ENCODE data around the gene USP3. TPM values are rescaled to one million over a fixed set of nuclear protein-coding genes. Genes with fewer than 3 reads are reported as not detected.

The USP3 gene
- total and polyA plus RNA-seq, 2 donors (not counting 1 experiment from before 2014, with no cell fraction given): 21.3 to 55.5 TPM

GRCh38 chr15:63480441-63480821 lies 24.0 kb upstream of the USP3 start:
- no peak for TF ChIP-seq CTCF (conservative IDR thresholded peaks at IDR 0.05 in 1 of 2, IDR thresholded peaks at IDR 0.05 in 1 of 2; ENCODE audit: low read depth in 1 of 2, low read length in 2 of 2)
- no peak for TF ChIP-seq EZH2 (IDR thresholded peaks at IDR 0.05; ENCODE audit: low read length, missing control alignments)
- no peak for DNase-seq (ENCODE audit: low read depth in 2 of 2)
- H3K4me3 ChIP-seq (replicated peaks in 1 of 4; ENCODE audit: control extremely low read depth in 1 of 4, insufficient read depth in 1 of 4, low read depth in 3 of 4, low read length in 4 of 4): no peak overlapping the region
- no peaks in the 10 kb centered on the region for H3K79me2 ChIP-seq (ENCODE audit: control insufficient read depth, insufficient read depth, low read length)
- H2AFZ ChIP-seq (ENCODE audit: low read length): no peak overlapping the region
- H3K4me2 ChIP-seq (ENCODE audit: extremely low read depth, insufficient read depth, low read length): no peak overlapping the region
- H3K9ac ChIP-seq (ENCODE audit: insufficient read depth, low read length): no peak overlapping the region
- no peaks in the 10 kb centered on the region for H3K27me3 ChIP-seq (ENCODE audit: control insufficient read depth, insufficient read depth, low read length)
- no peaks in the 10 kb centered on the region for H4K20me1 ChIP-seq (ENCODE audit: control insufficient read depth, extremely low read depth, insufficient read depth, low read length)
- no peaks in the 10 kb centered on the region for H3K36me3 ChIP-seq (ENCODE audit: control insufficient read depth, insufficient read depth, low read length)
- H3K4me1 ChIP-seq (ENCODE audit: control insufficient read depth, extremely low read depth, insufficient read depth, low read length): peaks cover 36% of the 10 kb centered on the region
- H3K9me3 ChIP-seq (ENCODE audit: control insufficient read depth, insufficient read depth, low read depth, low read length): no peaks in the 10 kb centered on the region
- peak overlapping the region; percentile 36 for H3K27ac ChIP-seq (ENCODE audit: insufficient read depth, low read length)

GRCh38 chr15:63481105-63481810 lies 23.1 kb upstream of the USP3 start:
- Histone ChIP-seq H3K27ac (ENCODE audit: insufficient read depth, low read length) (no peak overlapping the region), H3K79me2 (ENCODE audit: control insufficient read depth, insufficient read depth, low read length) (no peaks in the 10 kb centered on the region), H3K27me3 (ENCODE audit: control insufficient read depth, insufficient read depth, low read length) (no peaks in the 10 kb centered on the region), H3K4me1 (ENCODE audit: control insufficient read depth, extremely low read depth, insufficient read depth, low read length) (peaks cover 31% of the 10 kb centered on the region), H3K36me3 (ENCODE audit: control insufficient read depth, insufficient read depth, low read length) (no peaks in the 10 kb centered on the region), H3K4me3 (replicated peaks in 1 of 4; ENCODE audit: control extremely low read depth in 1 of 4, insufficient read depth in 1 of 4, low read depth in 3 of 4, low read length in 4 of 4) (no peak overlapping the region), H3K9ac (ENCODE audit: insufficient read depth, low read length) (no peak overlapping the region), H3K4me2 (ENCODE audit: extremely low read depth, insufficient read depth, low read length) (no peak overlapping the region), H2AFZ (ENCODE audit: low read length) (no peak overlapping the region), H4K20me1 (ENCODE audit: control insufficient read depth, extremely low read depth, insufficient read depth, low read length) (no peaks in the 10 kb centered on the region), H3K9me3 (ENCODE audit: control insufficient read depth, insufficient read depth, low read depth, low read length) (no peaks in the 10 kb centered on the region)
- TF ChIP-seq CTCF (conservative IDR thresholded peaks at IDR 0.05 in 1 of 2, IDR thresholded peaks at IDR 0.05 in 1 of 2; ENCODE audit: low read depth in 1 of 2, low read length in 2 of 2) (no peak), EZH2 (IDR thresholded peaks at IDR 0.05; ENCODE audit: low read length, missing control alignments) (no peak)
- DNase-seq (ENCODE audit: low read depth in 2 of 2): no peak

- no peak overlapping the region for H2AFZ ChIP-seq (ENCODE audit: low read length)
- no peak overlapping the region for H3K4me2 ChIP-seq (ENCODE audit: extremely low read depth, insufficient read depth, low read length)
- H3K9ac ChIP-seq (ENCODE audit: insufficient read depth, low read length): no peak overlapping the region
- H4K20me1 ChIP-seq (ENCODE audit: control insufficient read depth, extremely low read depth, insufficient read depth, low read length): no peaks in the 10 kb centered on the region
- no peak overlapping the region for H3K27ac ChIP-seq (ENCODE audit: insufficient read depth, low read length)
- H3K27me3 ChIP-seq (ENCODE audit: control insufficient read depth, insufficient read depth, low read length): no peaks in the 10 kb centered on the region
- H3K4me1 ChIP-seq (ENCODE audit: control insufficient read depth, extremely low read depth, insufficient read depth, low read length): peaks cover 24% of the 10 kb centered on the region
- DNase-seq (ENCODE audit: low read depth in 2 of 2): no peak
- H3K36me3 ChIP-seq (ENCODE audit: control insufficient read depth, insufficient read depth, low read length): no peaks in the 10 kb centered on the region
- TF ChIP-seq CTCF (conservative IDR thresholded peaks at IDR 0.05 in 1 of 2, IDR thresholded peaks at IDR 0.05 in 1 of 2; ENCODE audit: low read depth in 1 of 2, low read length in 2 of 2) (no peak), EZH2 (IDR thresholded peaks at IDR 0.05; ENCODE audit: low read length, missing control alignments) (no peak)
- H3K79me2 ChIP-seq (ENCODE audit: control insufficient read depth, insufficient read depth, low read length): no peaks in the 10 kb centered on the region
- H3K9me3 ChIP-seq (ENCODE audit: control insufficient read depth, insufficient read depth, low read depth, low read length): no peaks in the 10 kb centered on the region
- no peak overlapping the region for H3K4me3 ChIP-seq (replicated peaks in 1 of 4; ENCODE audit: control extremely low read depth in 1 of 4, insufficient read depth in 1 of 4, low read depth in 3 of 4, low read length in 4 of 4)
Observed at GRCh38 chr15:63482874-63483323, 21.5 kb upstream of the USP3 start.
